GM21717 (cell line): ENCODE measurements around the gene MPC1L.

Source experiments
- ATAC-seq: cut with Tn5 transposase; IDR thresholded peaks from one replicate; pipeline ENCODE4 v1.9.1; 2021; ENCODE audit warnings: mild to moderate bottlenecking, moderate library complexity; ENCODE audit not compliant: unreplicated experiment

MPC1L gene

DNA sequence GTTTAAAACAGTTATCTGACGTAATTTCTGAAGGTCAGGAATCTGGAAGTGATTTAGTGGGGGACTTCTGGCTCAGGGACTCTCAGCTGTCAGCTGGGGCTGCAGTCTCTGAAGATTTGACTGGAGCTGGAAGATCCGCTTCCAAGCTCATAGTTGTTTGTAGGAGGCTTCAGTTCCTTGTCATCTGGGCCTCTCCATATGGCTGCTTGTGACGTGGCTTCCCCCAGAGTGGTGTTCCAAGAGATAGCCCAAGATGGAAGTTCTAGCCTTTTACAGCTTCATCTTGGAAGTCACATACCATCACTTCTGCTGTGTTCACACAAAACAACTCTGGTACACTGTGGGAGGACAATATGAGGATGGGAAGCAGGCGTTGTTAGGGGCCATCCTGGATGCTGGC, 2.1 kb downstream of the MPC1L start:
- no peak for ATAC-seq

- ATAC-seq = no peak
These were observed 5.3 kb downstream of the MPC1L start for GRCh38 chrX:40628506-40628905.

DNA sequence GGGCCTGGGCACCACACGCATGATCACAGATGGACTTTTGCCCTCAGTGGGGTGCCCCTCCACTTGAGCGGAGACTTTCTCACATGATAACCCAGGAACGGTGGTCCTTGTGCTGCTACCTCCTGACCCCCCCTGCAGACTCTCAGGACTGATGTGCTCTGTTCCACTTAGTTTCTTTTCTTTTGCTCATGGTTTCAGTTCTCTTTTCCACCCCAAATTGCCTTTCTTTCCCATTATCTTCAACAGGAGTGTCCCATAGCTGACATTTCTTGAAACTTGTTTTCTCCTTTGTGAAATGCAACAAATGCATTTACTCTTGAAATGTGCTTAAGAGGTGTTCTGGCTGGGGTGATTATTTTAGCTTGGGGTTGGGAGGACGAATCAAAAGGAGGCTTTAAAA, 9.0 kb downstream of the MPC1L start:
- no peak for ATAC-seq

- no peak for ATAC-seq
These were observed 14.5 kb downstream of the MPC1L start for GRCh38 chrX:40637687-40638086.

- no peak for ATAC-seq
These were observed 20.9 kb downstream of the MPC1L start for GRCh38 chrX:40644176-40644575.

DNA sequence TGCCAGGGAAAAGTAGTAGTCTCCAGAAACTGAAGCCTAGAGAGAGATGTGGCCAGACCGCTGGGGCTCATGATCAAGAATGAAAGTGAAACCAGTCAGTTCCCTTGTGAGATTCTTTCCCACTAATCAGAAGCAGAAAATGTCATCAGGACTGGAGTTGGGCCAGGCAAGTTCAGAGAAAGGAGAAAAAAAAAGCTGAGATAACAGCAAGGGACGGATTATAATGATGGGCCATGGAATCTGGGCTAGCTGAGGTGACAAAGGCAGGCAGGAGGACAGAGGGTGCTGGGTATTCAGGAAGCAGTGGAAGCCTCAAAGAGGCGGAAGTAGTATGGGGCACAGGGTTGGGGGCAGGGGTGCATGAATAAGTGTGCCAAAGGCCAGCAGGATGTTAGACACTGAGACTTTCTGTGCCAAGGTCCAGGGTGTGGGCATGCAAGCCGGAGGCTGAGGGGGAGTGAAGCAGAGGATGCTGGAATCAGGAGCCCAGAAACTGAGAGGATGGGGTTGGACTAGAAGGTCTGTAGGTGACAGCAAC, 21.7 kb downstream of the MPC1L start:
- peak; percentile 34 for ATAC-seq

DNA sequence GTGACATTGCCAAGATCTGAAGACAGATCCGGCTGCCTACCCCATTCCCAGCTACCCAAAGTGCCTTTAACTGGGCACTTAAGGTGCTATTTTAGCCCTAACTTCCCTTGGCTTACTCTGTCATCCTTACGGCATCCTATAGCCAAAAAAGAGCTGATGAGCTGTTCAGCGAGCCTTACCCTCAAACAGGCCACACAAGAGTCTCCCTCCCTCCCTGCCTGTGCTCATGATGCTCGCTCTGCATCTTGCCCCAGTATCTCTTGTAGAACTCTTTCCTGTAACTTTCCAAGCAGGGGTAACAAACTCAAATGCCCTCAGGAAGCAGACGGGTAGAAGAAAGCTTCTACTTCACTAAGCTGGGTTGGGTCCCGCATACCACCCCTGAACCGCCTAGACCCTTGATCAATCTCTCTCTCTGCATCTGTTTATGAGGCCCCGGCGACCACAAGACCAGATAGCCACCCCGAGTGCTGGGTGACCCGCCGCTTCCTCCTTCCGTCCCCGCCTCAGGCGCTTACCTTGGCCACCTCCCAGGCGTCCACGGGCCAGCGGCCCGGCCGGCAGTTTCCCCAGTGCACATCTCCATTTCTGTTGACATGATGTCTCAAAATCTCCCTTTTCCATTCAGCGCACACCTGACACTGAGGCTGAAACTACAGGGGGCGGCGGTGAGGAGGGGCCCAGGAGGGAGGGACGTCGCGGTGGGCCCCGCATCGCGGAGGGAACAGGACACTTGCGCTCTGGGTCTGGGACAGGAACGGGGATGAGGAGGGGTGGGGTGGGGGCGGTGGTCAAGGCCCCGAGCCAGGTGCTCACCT, 23.5 kb downstream of the MPC1L start:
- peak; percentile 23 for ATAC-seq

- peak; percentile 71 for ATAC-seq
These were observed 24.3 kb downstream of the MPC1L start, which contains the start of gene CXorf38 for GRCh38 chrX:40647307-40648197. CXorf38 (minus strand) TSS chrX:40647561; CDS start chrX:40647520, 41 bp downstream.

DNA sequence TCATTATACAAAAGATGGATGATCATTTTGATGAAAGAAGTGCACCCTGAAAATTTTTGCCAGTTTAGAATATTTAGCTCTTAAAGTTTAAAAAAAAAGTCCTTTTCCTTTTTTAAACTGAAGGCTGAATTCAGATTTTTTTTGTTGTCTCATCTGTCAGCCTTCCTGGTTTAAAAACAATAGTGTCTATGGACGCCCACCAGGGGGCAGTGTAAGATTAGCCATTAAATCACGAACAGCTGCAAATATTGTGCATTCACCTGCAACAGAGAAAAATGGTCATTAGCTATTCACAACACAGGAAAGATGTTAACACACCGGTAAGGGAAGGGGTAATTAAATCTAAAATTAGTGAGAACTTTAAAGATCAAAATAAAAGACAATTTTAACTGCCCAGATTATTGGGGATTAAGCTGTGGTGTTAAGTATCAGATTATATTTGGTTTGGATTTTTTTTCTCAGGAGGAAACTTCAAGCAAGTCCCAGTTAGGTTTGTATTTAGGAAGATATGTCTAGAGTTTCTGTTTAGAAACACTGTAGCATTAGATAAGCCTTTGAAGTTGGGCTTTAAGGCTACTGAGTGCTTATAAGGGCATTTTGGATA, 28.5 kb downstream of the MPC1L start:
- ATAC-seq = no peak

DNA sequence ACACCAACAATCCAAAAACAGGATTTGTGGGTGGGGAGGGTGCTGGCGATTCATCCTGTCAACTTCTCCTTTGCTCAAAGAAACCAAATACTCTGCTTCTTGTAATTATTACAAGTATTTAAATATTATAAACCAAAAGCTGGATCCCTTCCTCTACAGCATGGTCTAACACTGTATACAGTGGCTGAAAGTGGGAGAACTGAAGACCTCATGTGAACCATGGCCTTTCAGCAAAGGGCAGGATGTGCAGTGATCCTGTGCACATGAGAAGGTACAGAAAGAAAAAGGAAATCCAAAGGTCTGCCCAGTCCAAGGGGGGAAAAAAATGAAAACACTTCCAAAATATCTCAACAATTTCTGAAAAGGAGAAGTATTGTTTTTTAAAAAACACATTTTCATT, 29.4 kb downstream of the MPC1L start:
- no peak for ATAC-seq

DNA sequence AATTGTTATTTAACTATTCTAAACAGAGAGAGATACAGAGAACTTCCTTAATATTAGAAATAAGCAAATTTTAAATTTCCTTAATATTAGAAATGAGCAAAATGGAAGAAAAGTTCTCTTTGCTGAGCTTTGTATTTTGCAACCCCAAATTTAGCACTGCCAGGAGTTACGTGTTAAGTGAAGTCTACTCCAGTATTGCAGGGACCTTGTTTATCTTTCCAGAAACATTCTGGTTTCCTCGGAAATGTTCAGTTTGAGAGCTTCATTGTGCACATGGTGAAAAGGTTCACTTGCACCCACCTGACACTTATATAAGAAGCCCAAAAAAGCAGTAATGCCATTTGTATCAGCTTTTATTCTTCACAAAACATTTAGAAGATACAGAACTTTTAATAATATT, 30.3 kb downstream of the MPC1L start:
- no peak for ATAC-seq

DNA sequence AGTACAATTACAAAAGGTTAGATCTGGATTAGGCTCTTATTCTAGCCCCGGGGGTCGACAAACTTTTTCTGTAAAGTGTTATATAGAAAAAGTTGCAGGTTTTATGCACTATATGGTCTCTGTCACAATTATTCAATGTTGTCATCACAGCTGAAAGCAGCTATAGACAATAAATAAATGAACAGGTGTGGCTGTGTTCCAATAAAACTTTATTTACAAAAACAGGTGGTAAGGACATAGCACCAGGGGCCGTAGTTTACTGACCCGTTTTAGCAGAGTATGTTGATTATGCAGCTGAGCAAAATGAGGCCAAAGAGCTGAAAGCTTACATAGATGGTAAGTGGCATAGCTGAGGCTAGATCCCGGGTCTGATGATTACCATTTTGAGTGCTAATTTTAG, 37.2 kb downstream of the MPC1L start:
- ATAC-seq = no peak

- ATAC-seq = no peak
These were observed 38.3 kb downstream of the MPC1L start for GRCh38 chrX:40661489-40661888.

GRCh38 chrX:40663078-40663740, 40.0 kb downstream of the MPC1L start:
- no peak for ATAC-seq

DNA sequence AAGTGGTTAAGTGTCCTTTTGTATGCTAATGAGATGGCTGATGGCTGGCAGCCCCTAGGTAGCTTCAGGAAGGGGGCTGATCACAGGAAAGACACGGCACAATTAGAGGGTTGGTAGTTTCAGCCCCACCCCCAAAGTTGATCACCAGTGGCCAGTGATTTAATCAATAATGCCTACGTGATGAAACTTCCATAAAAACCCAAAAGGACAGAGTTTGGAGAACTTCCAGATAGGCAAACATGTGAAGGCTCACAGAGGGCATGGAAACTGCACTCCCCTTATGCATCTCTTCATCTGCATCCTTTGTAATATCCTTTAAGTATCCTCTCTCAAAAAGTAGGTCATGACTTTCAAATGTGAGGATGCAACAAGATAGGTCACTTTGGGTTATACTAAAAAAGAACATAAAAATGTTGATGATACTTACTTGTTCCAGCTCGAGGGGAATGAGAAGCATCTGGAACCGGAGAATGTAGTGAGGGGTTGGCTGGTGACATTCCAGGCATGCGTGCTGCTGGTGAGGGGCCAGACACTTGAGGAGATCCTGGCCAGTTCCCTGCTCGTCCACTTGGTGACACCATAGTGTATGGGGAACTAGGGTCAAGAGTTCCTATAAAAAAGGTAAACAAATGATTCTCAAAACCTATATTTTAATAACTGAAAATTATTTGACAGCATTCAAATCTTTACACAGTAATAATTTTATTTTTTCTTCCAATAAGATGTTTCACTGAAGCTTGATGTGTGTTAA, 40.8 kb downstream of the MPC1L start:
- ATAC-seq = no peak

GRCh38 chrX:40671126-40671525, 47.9 kb downstream of the MPC1L start:
- no peak for ATAC-seq
